ENCODE data around the gene CASQ2.

- TF ChIP-seq CTCF (IDR thresholded peaks at IDR 0.05) (no peak), EZH2 (IDR thresholded peaks at IDR 0.05) (no peak)
Measured at GRCh38 chr1:115705963-115706362, 62.6 kb downstream of the CASQ2 start.
